GM19238 (cell line): Measurements from ENCODE around the gene FNBP1L.

Source experiments
- DNase-seq: peaks from one replicate; pipeline ENCODE4 v3.0.0; 2011; ENCODE audit warnings: low spot score; ENCODE audit not compliant: insufficient read length

The FNBP1L gene

GRCh38 chr1:93483606-93484005, 35.7 kb downstream of the FNBP1L start:
- DNase-seq = no peak

GRCh38 chr1:93488207-93488606, 40.3 kb downstream of the FNBP1L start:
- no peak for DNase-seq

- DNase-seq = no peak
Observed at GRCh38 chr1:93489756-93490155, 41.8 kb downstream of the FNBP1L start.

- no peak for DNase-seq
Observed at GRCh38 chr1:93490357-93490756, 42.4 kb downstream of the FNBP1L start.

GRCh38 chr1:93495911-93496310, 48.0 kb downstream of the FNBP1L start:
- no peak for DNase-seq

GRCh38 chr1:93496520-93496919, 48.6 kb downstream of the FNBP1L start:
- no peak for DNase-seq

- DNase-seq = no peak
Observed at GRCh38 chr1:93499075-93499474, 51.2 kb downstream of the FNBP1L start.

- no peak for DNase-seq
Observed at GRCh38 chr1:93499533-93499932, 51.6 kb downstream of the FNBP1L start.

GRCh38 chr1:93500275-93500674, 52.4 kb downstream of the FNBP1L start:
- no peak for DNase-seq

GRCh38 chr1:93501399-93501798, 53.5 kb downstream of the FNBP1L start:
- DNase-seq = no peak

GRCh38 chr1:93501829-93502369, 54.0 kb downstream of the FNBP1L start:
- no peak for DNase-seq

- DNase-seq = no peak
Observed at GRCh38 chr1:93502571-93502970, 54.7 kb downstream of the FNBP1L start.

GRCh38 chr1:93503163-93503562, 55.2 kb downstream of the FNBP1L start:
- DNase-seq = no peak

- DNase-seq = no peak
Observed at GRCh38 chr1:93503816-93504215, 55.9 kb downstream of the FNBP1L start.

GRCh38 chr1:93504247-93505033, 56.5 kb downstream of the FNBP1L start:
- no peak for DNase-seq

GRCh38 chr1:93506126-93506525, 58.2 kb downstream of the FNBP1L start:
- no peak for DNase-seq

- no peak for DNase-seq
Observed at GRCh38 chr1:93516164-93516563, 68.2 kb downstream of the FNBP1L start.

GRCh38 chr1:93518516-93518915, 70.6 kb downstream of the FNBP1L start:
- DNase-seq = no peak

- no peak for DNase-seq
Observed at GRCh38 chr1:93519199-93519829, 71.4 kb downstream of the FNBP1L start.

GRCh38 chr1:93521618-93522017, 73.7 kb downstream of the FNBP1L start:
- no peak for DNase-seq

GRCh38 chr1:93522721-93523120, 74.8 kb downstream of the FNBP1L start:
- no peak for DNase-seq

- no peak for DNase-seq
Observed at GRCh38 chr1:93525431-93525830, 77.5 kb downstream of the FNBP1L start.

- no peak for DNase-seq
Observed at GRCh38 chr1:93526431-93526830, 78.5 kb downstream of the FNBP1L start.
